GM18858 (cell line): ENCODE measurements around the gene FAM107B.
"Not testable (repeated sequence)": the region's sequence is repeated elsewhere in the genome, so short reads cannot be mapped to it uniquely, and the experiment has no call there.

Experiments
- ATAC-seq: cut with Tn5 transposase; IDR thresholded peaks from one replicate; pipeline ENCODE4 v1.9.1; 2021; ENCODE audit not compliant: unreplicated experiment

FAM107B gene

DNA sequence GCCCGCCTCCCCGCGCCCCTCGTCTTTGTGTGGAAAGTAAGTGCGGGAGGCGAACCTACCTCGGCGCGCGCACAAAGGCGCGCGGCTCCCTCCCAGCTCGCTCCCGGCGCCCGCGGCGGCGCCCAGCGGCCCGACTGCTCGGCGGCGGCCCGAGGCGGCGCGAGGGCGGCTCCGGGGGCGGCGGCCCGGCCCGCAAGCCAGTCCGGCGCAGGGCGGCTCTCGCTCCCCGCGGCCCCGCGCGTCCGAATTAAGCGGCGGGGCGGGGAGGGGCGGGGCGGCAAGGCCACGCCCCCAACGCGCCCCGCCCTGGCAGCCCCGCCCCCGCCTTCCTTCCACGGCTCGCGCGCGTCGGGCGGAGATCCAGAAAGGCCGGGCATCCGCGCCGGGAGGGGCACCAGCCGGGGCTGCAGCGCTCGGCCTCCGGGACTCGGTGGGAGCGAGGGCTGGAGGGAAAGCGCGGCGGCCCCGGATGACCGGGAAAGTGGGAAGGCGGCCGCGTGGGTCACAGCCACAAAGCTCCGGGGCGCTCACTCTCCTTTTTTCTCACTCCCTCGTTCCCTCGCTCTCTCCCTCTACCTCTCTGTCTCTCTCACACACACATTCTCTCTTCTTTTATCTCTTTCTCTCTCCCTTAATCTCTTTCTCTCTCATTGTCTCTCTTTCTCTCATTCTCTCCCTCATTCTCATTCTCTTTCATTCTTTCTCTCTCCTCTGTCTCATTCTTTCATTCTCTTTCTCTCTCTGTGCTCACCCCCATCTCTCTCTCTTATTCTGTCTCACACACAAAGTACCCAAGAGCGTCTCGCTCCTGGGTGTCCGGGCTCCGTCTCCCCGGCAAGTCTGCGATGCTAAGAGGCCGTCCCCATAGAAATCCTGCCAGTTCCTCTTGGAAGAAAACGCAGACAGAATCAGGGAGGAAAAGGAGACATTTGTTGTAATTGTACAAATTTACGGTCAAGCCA, 170.2 kb downstream of the FAM107B start:
- peak; percentile 28 for ATAC-seq

DNA sequence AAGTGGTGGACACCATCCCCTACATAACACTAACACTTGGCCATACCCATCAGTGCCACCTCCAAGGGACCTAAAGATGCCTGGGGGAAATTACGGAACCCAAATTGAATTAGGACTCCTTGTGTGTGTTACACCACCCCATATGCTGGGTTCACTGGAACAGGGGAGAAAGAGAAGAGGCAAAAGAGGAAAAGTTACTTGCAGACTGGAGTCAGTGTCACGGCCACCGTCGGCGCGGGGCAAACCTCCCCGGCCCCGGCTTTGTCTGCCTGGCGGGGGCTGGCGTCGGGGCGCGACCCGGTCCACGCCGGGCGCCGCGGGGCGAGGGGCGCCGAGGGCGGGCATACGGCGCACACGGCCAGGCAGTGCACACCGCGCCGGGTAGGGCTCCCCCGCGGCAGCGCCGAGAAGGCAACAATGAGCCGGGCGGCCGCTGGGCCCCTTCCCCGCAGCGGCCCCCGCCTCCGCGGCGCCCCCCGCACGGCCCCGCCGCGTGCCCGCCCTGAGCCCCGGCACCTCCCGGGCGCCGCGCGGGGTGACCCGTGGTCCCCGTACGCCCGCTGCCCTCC, 171.1 kb downstream of the FAM107B start:
- no peak for ATAC-seq

DNA sequence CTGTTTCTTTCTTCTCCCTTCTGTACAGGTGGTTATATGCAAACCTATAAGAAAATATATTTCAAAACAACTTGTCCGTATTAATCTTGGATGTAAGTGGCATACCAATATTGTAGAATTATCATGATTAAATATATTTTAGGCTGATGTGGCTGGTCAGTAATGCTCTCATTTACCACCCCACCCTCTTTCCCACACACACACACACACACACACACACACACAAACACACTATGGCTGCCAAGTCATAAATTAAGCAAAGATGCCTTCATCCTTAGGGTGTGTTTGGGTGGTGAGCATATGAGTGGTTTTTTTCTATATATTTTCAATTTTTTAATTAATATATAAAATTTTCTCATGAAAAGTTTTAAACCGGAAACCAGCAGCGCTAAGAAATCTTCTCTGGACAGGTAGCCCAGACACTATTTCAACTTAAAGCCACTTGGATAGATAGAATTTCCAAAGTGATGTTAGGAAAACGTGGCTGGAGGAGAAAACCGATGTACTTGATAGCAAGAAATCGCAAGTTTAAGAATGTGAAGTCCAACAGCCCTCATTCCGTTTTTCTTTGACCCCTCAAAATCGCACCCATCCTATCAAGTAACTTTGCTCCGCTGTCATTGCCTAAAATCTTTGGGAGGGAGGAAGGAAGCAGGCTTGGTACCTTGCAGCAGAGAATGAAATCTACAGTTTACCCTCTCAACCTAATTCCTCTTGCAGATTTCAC, 171.7 kb downstream of the FAM107B start:
- ATAC-seq: no peak

DNA sequence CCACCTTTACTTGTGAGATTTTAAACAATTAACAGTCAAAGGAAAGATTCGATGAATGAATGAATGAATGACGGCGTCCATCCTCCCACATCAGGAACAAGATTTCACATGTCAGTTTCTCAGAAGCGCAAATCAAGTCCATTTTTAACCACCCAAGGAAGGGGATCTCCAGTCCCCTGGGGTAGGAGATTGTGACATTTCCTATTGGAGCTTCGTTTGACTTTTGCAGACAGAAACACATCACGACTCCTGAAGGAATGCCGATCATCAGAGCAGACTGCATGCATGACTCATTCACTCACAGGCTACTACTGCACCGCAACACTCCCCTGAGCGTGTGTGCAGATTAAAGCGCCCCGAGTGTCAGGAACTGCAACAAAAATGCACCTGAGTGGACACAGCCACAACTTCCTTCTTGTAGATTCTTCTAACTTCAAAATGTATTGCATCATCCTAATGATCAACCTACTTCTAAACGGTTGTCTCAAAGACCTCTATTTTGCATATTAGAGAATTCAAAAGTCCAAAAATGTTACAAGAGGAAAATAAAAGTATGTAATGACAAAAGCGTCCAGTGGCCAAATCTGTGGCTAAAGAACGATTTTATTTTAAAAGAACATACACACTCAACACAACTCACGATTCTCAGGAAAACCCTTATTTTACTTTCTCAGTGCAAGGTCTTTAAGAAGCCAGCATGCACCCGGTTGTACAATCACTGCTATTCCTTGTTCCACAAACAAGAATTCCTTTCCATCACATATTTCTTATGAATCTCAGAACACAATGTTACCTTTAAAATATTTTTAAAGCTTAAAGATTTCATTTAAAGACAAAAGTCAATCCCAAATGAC, 172.6 kb downstream of the FAM107B start:
- peak; percentile 44 for ATAC-seq

DNA sequence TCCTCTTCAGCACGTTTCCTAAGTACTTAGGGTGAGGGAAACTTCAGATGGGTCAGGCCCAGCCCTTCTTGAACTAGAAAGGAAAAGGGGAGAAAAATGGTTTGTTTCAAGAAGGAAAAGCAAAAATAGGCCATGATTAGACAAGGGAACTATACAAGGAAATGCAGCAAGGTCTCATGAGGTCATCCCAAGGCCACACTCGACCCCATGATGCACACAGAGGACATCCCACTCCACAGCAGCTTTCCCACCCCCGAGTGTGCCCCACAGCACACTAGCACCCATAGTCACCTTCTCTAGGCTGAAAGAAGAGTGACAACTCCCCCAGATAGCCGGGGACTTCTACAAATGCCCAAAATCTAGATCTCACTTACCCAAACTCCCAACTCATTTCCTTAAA, 173.4 kb downstream of the FAM107B start:
- no peak for ATAC-seq

DNA sequence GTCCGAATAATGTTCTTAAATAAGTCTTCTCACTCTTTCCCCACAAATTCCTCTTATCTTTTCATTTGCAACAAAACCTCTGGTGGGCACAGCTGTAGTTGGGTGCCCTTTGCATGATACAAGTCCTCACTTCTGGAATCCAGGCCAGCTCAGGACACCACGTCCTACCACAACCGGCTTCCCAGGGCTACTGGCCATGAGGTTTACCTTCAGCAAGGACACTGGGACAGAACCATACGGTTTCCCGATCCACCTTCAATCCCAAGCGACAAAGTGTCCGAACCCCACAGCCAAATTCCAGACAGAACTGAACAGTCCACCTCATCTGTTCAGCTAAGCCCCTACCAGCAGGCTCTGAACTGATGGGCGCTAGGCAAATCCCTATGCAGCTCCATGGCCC, 174.6 kb downstream of the FAM107B start:
- ATAC-seq: no peak

DNA sequence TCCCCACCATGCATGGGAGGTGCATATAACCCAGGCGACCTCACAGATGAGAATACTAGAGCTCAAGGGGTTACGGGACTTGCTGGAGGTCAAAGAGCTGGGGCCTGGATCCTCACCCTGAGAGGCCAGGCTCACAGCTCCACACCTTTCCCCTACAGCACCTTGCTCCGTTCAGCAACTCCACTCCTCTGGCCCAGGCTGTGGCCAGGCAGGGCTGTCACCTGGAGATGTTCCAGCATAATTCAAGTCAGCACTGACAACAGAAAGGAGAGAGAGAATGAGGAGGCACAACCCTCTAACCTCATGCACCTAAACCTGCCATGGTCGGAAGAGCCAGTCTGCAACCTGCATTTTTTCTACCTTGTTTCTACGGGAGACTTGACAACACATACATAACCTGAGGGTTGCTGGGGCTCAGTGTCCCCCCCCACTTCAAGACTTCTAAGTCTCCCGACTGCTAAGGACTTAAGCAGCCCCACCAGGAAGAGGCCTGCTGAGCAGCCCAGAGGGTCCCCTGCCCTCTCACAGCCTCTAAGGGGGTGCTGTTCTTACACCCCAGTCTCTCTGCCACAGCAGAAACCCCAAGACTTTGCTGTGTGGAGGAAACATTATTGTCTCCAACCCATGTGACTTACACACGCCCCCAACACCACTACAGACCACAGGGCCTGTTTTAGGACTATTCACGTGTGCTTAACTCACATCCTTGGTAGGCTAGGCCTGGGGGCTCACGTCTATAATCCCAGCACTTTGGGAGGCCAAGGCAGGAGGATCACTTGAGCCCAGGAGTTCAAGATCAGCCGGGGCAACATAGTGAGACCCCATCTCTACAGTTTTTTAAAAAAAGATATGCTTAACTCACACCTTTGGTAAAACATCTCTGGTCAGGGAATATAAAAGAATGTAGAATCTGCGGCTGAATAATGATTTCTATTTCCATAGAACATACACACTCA, 175.6 kb downstream of the FAM107B start:
- no peak for ATAC-seq

DNA sequence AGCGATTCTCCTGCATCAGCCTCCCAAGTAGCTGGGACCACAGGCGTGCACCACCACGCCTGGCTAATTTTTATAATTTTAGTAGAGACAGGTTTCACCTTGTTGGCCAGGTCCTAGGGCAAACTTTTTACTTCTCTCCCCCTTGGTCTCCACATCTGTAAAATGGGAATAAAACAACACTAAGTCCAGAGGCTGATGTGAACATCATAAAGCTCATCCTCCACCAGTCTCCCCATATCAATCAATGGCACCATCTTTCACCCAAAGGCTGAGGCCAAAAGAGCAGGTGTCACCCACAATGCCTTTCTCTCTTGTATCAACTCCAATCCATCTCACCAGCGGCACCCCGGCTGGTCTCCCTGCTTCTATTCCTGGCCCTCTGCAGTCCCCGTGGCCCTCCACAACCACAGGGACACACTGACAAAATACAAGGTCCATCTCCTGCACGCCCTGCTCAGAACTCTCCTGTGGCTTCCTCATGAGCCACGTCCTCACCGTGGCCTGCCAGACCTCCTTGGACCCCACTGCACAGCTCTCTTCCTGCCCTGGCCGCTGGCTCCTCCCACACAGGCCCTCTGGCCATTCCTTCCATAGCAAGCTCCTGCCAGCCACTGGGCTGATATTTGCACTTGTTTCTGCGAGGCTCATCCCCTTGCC, 179.0 kb downstream of the FAM107B start:
- no peak for ATAC-seq

DNA sequence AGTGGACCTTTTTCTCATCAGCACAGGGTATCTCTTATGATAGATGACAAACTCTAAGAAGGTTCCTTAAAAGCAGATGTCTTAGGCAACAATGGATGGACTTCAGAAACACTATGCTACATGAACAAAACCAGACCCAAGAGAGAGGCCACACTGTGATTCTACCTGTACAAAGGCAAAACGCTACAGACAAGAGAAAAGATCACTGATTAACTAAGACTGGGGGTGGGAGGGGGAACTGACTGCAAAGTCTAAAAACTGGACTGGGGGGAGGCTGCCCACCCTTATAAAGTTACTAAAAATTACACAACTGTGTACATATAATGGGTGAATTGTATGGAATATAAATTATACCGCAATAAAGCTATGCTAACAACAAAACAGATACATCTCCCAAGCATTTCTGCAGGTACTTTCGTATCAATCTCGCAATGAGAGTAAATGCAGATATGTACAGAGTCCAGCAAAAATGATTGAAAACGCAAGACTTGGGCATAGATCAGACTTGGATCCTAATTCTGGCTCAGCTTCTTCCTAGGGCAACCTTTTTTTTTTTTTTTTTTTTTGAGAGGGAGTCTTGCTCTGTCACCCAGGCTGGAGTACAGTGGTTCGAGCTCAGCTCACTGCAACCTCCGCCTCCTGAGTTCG, 179.7 kb downstream of the FAM107B start:
- ATAC-seq: no peak

DNA sequence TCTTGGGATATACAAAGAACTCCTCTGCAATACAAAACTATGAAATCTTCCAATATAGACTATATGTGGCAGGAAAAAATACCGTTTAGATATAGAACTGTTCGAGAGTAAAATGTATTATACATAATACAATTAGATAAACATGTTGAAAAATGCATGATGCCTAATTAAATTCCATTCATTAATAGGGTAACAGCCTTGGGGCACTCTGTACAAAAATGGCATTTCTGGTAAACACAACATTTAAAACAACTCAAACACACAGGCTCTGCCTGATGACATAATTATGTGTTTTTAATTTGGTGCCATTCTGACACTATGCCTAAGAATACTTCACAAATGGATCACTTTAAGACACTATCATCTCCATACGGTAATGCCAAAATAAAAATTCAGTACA, 180.9 kb downstream of the FAM107B start:
- ATAC-seq: no peak

DNA sequence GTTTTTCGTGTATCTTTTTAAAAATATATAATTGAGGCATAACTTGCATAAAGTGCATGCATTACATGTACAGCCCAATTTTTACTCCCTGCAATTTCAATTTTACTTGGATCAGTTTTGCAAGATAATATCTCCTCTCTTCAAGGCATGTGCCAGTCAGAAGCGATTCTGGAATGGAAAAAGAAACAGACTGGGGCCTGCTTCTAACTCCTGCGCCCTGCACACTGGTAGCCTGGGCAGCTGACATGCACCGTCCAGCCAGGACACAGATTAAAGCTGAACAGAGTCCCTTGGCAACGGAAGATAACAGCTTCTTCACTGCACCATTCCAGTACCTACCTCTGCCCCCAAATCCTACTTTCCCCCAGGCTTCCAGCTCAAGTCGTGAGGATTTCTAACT, 182.1 kb downstream of the FAM107B start:
- ATAC-seq: no peak

DNA sequence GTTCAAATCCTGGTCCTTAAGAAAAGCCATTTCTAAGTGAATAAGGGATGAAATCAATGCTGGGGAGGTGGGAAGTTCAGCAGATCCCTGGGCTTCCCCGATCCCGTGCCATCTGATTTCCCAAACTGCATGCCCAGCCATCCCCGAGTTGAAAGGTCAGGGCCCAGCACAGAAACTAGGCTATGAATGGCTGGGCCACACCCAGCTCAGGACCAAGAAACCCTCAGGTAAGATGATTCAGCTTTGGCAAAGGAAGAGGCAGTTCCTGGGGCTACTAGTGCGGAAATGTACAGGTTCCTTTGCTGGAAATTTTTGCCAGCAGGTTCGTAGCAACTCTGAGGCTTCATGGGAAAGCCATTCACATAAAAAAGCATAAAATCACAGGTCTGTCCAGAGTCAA, 182.7 kb downstream of the FAM107B start:
- no peak for ATAC-seq

DNA sequence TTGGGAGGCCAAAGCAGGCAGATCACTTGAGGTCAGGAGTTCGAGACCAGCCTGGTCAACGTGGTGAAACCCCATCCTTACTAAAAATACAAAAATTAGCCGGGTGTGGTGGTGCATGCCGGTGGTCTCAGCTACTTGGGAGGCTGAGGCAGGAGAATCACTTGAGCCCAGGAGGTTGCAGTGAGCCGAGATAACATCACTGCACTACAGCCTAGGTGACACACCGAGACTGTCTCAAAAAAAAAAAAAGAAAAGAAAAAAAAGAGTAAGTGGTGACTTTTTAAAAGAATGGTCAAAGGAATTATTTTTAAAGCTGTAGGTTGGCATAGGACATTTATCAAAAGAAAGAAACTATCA, 185.8 kb downstream of the FAM107B start:
- ATAC-seq: not testable (repeated sequence)

DNA sequence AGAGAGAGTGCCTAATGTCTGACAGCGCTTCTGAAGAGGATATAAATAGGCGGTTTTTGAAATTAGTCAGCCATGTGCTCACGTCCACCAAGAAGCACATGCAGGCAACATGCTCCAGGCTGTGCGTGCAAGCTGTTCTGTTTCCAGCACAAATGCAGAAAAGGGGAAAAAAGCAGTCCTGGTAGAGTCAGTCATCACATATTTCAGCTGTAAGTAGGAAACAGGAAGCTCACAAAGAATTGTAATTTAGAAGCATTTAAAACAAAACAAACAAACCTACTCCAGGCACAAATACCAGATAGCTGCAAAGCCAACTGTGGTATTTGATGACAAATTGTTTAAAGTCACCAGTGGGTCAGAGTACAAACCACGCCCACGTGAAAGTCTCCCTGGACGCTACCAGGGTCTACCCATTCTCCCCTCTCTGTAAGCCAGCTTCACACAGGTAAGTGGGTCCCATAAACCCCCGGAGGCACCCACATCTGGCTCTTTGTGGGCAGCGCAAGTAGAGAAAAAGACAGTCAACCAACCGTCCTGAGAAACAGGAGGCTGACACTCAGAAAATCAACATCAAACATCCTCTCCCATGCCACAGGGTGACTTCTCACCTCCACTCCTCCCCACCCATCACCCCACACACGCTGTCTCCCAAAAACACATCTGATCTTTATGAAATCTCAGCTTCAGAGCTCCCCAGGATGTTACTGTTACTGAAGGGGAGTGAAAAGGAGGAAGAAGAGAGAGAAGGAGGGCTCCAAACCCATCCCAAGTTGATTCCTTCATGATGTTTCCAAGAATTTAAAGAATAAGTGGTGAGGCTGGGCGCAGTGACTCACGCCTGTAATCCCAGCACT, 186.4 kb downstream of the FAM107B start:
- peak; percentile 52 for ATAC-seq

DNA sequence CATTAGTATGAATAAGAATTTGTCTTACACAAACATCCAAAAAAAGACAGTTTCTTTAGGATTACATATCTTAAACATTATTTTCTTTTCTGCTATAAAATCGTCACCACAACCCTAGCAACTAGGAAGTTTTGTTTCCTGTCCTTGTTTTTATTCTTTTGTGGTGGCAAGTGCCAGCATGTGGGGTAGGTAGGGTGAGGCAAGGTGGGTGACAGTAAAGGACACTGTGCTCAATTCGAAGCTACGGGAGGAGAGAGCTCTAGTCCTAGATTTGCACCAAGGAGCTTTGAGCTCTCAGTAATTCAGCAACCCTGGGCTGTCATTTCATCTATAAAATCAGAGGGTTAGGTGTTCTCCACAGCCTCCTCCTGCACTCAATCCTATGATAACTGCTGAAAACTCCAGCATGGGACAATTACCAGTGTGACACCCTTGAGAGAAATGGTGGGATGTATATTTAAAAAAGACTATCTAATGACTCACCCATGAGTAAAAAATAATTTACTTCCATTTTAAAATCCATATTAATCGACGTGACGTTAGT, 187.1 kb downstream of the FAM107B start:
- no peak for ATAC-seq

DNA sequence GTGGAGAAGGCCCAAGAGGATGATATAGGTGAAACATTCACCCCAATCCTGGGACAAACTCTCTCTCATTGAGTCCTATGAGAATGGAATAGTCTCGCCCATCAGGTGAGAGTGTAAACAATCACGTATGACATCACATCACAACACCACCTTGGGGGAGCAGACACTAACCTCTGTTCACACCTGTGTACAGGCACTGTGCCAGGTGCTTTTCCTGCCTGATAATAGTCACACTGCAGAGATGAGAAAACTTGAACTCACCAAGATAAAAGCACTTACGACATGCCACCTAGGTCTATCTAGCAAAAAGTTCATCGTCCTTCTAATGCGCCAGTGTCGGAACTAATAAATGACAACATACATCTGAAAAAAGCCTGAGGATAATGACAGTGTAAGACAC, 187.8 kb downstream of the FAM107B start:
- ATAC-seq: no peak

DNA sequence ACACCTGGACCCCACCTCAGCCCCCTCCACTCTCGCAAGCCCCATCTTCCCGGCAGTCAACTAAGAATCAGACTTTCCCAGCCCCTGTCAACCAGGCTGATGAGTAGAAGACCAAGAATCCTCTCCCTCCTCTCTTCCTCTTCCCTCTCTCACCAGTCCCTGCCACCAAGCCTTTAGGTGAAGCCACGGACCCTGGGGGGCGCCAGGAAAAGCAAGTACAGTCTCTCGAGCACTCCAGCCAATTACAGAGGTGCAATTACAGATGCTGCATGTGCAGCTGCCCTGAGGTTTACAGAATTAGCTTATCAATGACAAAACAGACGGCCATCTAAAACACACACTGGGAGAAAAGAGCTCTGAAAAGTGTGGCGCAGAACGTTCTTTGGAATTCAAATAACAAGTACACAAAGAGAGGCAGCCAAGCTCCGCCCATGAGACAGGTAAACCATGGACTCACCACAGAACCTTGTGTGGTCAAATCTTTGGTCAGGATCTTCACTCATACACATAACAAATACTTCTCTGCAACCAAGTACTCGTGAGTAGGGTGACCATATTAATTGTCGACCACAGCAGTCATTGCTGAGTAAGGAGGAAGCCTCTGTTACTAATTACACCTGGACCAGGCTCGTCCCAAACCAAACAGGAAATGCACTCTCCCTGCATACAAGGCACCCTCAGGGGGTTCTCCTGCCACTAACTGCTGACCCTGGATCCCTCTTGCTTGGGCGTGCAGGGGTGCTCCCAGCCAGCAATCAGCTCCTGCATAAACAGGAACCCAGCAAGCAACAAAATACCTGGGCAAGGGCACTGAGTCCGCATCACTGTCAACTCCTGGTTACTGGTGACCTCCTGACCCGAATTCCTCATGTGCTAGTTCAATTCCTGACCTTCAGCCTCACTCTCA, 189.2 kb downstream of the FAM107B start:
- no peak for ATAC-seq
